HG02763 (cell line): ENCODE results near the gene ANKRD27.

Experiments
- ATAC-seq: cut with Tn5 transposase; IDR thresholded peaks from one replicate; pipeline ENCODE4 v1.9.1; 2021; ENCODE audit warnings: mild to moderate bottlenecking, moderate library complexity; ENCODE audit not compliant: unreplicated experiment

ANKRD27 gene

DNA sequence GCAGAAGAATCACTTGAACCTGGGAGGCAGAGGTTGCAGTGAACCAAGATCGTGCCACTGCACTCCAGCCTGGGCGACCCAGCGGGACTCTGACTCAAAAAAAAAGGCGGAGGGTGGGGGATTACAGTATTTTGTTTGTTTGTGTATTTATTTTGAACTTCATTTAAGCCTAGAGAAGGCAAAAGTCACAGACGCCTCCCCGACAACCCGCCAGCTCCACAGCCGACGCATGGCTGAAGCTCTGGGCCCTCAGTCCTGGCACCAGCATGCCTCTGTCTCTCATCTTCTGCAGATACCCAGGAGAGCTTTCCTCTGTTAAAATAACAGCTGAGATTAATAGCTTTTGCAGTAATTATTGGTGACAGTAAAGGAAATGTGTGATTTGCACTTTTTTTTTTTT lies 111.2 kb downstream of the ANKRD27 start:
- no peak for ATAC-seq

- ATAC-seq = no peak
Measured at GRCh38 chr19:32558607-32559228, 116.3 kb downstream of the ANKRD27 start.

GRCh38 chr19:32555786-32556185 lies 119.2 kb downstream of the ANKRD27 start:
- ATAC-seq = no peak

DNA sequence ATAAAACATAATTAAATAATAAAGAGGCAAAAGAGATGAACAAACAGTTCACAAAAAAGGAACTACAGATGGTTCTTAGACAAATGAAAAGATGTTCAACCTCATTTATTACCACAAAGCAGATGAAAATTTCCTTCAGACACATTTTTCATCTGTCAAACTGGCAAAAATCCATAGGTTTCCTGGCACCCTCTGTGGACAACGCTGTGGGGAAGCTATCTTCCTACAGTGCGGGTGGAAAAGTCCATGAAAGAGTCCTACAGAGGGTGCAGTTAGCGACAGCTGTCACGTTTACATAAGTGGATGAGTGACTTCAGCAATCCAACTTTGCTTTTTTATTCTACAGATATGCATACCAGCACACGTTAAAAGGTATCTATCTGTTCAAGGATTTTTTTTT lies 124.3 kb downstream of the ANKRD27 start:
- ATAC-seq = no peak
